Kidney (tissue), 14 donors: ENCODE results near the gene CEACAM18. TPM values are rescaled to one million over a fixed set of nuclear protein-coding genes. Genes with fewer than 3 reads are reported as not detected.

ENCODE experiments used
- DNase-seq, 5 donors: peaks; one replicate each; pipeline ENCODE4 v3.0.0-alpha.2; 2013 to 2020
- FAIRE-seq: peaks from 2 replicates; lab custom pipeline; 2012; peaks lifted over from hg19 to GRCh38; lab: Jason Lieb, UNC
- H3K27ac ChIP-seq, 2 donors: one replicate each; pipeline ENCODE4 v1.7.0; 2013; ENCODE audit warnings: low read depth in 2 of 2, low read length in 2 of 2, inconsistent platforms in 1 of 2
- H3K27me3 ChIP-seq: one replicate; pipeline ENCODE4 v1.7.1; 2013; ENCODE audit warnings: low read length, inconsistent platforms; ENCODE audit not compliant: control insufficient read depth, insufficient read depth
- H3K36me3 ChIP-seq, 3 donors: one replicate each; pipeline versions ENCODE4 v1.7.0 to v1.7.1; 2013; ENCODE audit warnings: low read length in 3 of 3, control low read depth in 1 of 3, inconsistent platforms in 1 of 3; ENCODE audit not compliant: insufficient read depth in 3 of 3, control insufficient read depth in 2 of 3
- H3K4me1 ChIP-seq, 3 donors: one replicate each; pipeline versions ENCODE4 v1.7.0 to v1.7.1; 2013; ENCODE audit warnings: low read length in 3 of 3, inconsistent platforms in 1 of 3, low read depth in 1 of 3; ENCODE audit not compliant: control insufficient read depth in 2 of 3, insufficient read depth in 2 of 3
- H3K4me3 ChIP-seq, 3 donors: one replicate each; pipeline versions ENCODE4 v1.7.0 to v1.8.1; 2013; ENCODE audit warnings: low read length in 3 of 3, control low read depth in 1 of 3, inconsistent platforms in 1 of 3
- H3K9ac ChIP-seq, 3 donors: one replicate each; pipeline versions ENCODE4 v1.7.0 to v1.7.1; 2013; ENCODE audit warnings: low read length in 3 of 3, control low read depth in 1 of 3, inconsistent platforms in 1 of 3
- H3K9me3 ChIP-seq, 3 donors: one replicate each; pipeline versions ENCODE4 v1.7.0 to v1.7.1; 2013; ENCODE audit warnings: low read length in 3 of 3, control low read depth in 1 of 3, inconsistent platforms in 1 of 3; ENCODE audit not compliant: control insufficient read depth in 2 of 3, insufficient read depth in 1 of 3
- intact Hi-C: fragments of 100-400 bp; cut with DNase I; formaldehyde crosslinking; loops from one replicate; pipeline ENCODE4 v1.11.1; 2022
- polyA plus RNA-seq: library from polyadenylated mRNA; stranded (reverse); fragments of 350-450 nt; fragmentation: Illumina TruSeq; extraction: RNeasy Lipid Tissue Mini Kit (QIAGEN cat#74804); gene quantifications from one replicate; pipeline ENCODE4 v1.2.3, GENCODE V29; 2014; ENCODE audit warnings: low read depth, low replicate concordance; ENCODE audit not compliant: insufficient read depth
- total RNA-seq: library from RNA; stranded (reverse); fragmentation: NEBNext Ultra II Directional; extraction: Animal tissue kit (Norgen Biotek cat#: 25700); gene quantifications from one replicate; pipeline ENCODE4 v1.2.1, GENCODE V29; 2021
- TF ChIP-seq, protein P1 (sequence below): IDR thresholded peaks from 3 replicates; pipeline ENCODE4 v1.5.1; 2012; ENCODE audit warnings: mild to moderate bottlenecking, moderate library complexity, borderline replicate concordance; ENCODE audit not compliant: insufficient read depth; ENCODE audit errors: extremely low read depth
- donor health status: control.
- donor health status: control.
- donor health status: control.
- donor health status: control.
- donor health status: control.
- donor health status: DM: yes; HTN: yes; CAD: no.
- donor health status: Normal renal cell carcinoma (clear cell type).

CEACAM18 gene
- total and polyA plus RNA-seq, 2 donors from 2014 or later: not detected

DNA sequence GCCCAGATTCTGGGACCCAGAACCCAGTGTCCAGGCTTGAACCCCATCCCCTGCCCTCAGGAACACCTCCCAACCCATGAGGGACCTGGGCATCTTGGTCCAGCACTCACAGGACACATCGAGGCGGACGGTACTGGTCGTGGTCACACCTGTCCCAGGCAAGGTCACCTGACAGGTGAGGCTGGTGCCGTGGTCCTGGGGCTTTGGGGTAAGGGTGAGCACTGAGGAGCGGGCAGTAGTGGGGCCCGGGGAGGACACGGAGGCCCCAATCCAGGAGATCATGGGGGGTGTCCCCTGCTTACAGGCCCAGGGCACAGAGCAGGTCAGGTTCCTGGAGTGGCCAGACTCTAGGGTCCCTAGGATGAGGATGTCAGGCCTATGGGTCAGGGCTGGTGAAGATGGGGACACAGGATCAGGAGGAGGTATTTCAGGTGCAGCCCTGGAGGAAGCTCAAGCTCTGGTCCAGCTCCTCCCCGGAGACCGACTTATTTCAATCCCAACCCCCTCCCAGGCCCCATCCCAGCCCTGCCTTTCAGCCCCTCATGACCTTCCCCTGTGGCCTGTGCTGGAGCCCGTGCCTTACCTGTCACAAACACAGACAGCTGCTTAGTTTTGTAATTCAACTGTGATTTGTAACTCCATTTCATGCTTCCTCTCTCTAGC, 20.9 kb upstream of the CEACAM18 start:
- H3K4me1 ChIP-seq: no peaks in the 10 kb centered on the region
- no peaks in the 10 kb centered on the region for H3K9me3 ChIP-seq
- FAIRE-seq (no peak), DNase-seq (no peak)
- intact Hi-C loops: no loop called here
- H3K27me3 ChIP-seq: no peaks in the 10 kb centered on the region
- TF ChIP-seq, protein P1, sequence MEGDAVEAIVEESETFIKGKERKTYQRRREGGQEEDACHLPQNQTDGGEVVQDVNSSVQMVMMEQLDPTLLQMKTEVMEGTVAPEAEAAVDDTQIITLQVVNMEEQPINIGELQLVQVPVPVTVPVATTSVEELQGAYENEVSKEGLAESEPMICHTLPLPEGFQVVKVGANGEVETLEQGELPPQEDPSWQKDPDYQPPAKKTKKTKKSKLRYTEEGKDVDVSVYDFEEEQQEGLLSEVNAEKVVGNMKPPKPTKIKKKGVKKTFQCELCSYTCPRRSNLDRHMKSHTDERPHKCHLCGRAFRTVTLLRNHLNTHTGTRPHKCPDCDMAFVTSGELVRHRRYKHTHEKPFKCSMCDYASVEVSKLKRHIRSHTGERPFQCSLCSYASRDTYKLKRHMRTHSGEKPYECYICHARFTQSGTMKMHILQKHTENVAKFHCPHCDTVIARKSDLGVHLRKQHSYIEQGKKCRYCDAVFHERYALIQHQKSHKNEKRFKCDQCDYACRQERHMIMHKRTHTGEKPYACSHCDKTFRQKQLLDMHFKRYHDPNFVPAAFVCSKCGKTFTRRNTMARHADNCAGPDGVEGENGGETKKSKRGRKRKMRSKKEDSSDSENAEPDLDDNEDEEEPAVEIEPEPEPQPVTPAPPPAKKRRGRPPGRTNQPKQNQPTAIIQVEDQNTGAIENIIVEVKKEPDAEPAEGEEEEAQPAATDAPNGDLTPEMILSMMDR: no peak
- H3K27ac ChIP-seq: no peak overlapping the region
- no peaks in the 10 kb centered on the region for H3K36me3 ChIP-seq
- no peak overlapping the region for H3K4me3 ChIP-seq
- H3K9ac ChIP-seq: no peak overlapping the region

DNA sequence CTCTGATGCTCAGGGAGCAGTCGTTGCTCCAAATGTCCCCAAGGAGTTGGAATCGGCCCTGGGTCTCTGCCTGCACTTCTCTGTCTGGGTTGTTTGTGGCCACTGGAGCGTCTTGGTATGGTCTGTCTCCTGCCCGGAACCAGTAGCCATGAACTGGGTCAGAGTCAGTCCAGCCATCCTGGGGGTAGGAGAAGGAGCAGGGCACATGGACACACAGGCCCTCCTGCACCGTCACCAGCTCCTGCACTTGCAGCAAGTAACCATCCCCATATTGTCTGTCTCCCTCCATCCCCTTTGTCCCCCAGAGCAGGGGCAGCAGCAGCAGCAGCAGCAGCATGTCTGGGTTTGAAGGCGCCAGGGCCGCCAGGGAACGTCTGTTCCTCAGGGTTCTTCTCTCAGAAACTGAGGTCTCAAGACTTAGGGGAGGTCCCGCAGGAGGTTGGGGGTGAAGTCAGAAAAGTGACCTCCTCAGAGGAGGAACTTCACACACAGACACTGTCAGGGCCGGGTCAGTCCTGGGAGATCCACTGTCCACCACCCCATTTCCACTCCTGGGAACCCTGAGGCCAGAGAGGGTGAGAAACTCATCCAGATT, 20.2 kb upstream of the CEACAM18 start, which contains the start of gene SIGLEC8:
Gene SIGLEC8 (minus strand): TSS at position 404 of the 595 bp plus-strand sequence. CDS start 67 bp downstream, at position 337.
- Histone ChIP-seq H3K27me3 (no peaks in the 10 kb centered on the region), H3K9ac (no peak within 1 kb of the TSS), H3K9me3 (no peaks in the 10 kb centered on the region), H3K4me1 (no peaks in the 10 kb centered on the region), H3K36me3 (no peaks in the 10 kb centered on the region), H3K27ac (no peak within 1 kb of the TSS), H3K4me3 (no peak within 1 kb of the TSS)
- intact Hi-C loops: no loop called here
- FAIRE-seq: no peak
- TF ChIP-seq, protein P1: no peak
- DNase-seq: no peak

DNA sequence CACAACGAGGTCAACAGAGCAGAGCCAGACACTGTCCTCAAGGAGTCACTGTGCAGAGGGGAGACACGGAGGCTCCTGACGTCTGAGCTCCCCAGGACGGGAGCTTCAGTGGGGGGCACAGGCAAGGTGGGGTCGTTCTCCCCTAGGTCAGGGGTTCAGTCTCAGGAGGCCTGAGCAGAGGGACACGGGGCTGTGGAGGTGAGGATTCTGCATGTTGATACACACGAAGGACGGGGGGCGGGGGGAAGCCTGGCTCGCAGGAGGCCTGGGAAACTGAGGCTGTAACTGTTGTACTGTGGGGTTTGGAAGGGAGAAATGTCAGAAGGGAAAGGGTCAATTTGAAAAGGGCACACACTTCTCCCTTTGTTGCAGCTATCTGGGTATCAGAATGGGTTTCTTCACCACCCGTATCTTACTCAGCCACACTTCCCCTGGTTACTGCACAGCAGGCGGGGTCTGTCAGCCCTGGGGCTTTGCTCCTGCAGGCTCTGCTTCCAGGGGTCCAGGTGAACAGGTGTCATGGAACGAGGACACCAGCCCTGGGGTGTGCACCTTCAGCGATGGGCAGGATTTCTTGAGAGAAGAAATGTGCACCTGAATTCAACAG, 19.3 kb upstream of the CEACAM18 start:
- intact Hi-C loops: no loop called here
- no peak for FAIRE-seq
- H3K36me3 ChIP-seq: no peaks in the 10 kb centered on the region
- no peak overlapping the region for H3K9ac ChIP-seq
- H3K27ac ChIP-seq: no peak overlapping the region
- H3K27me3 ChIP-seq: no peaks in the 10 kb centered on the region
- no peaks in the 10 kb centered on the region for H3K4me1 ChIP-seq
- DNase-seq: no peak
- no peak overlapping the region for H3K4me3 ChIP-seq
- TF ChIP-seq, protein P1: no peak
- H3K9me3 ChIP-seq: no peaks in the 10 kb centered on the region
